Dermis microvascular lymphatic vessel endothelial cell (primary cell): ENCODE results near the gene MIPEP. TPM values are rescaled to one million over a fixed set of nuclear protein-coding genes. Genes with fewer than 3 reads are reported as not detected.

Source experiments
- DNase-seq, 2 donors: peaks; one replicate each; pipeline versions ENCODE4 v3.0.0 to v3.0.0-alpha.2; 2010; ENCODE audit warnings: low read depth in 2 of 2
- total RNA-seq: library from RNA; depleted of rRNA; stranded (reverse); fragments of >200 nt; gene quantifications from 2 replicates; pipeline ENCODE4 v1.2.1, GENCODE V29; 2014

The MIPEP gene
- total RNA-seq, 1 donor from 2014 or later: 13.7 TPM

GRCh38 chr13:23750383-23751121 is 138.6 kb downstream of the MIPEP start:
- DNase-seq: peak in 1 of 2 donors; percentile 84

DNA sequence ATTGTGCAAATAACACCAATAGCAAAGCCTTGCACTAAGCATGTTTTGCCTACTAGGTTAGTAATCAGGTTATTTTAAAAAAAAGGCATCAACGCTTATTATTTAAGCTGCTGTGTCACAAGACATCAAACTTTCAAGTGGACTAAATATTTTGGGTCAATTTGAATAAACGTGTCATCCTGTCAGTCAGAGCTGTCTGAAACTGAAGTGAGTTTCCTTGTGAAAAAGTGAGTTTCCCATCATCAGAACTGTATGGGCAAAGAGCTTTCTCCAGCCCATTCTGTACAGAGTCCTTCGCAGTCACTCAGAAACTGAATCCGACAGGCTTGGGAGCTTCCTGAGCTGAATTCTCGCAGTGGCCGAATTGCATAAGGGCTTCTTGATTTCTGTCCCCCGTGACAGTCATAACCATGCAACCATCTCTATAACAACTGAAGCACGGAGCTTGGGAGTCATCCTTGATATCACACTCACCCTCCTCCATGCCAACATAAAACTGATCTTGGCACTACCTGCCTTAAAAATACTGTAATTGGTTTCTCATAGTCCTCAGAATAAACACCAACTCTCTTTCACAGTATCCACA is 139.8 kb downstream of the MIPEP start:
- DNase-seq: no peak

DNA sequence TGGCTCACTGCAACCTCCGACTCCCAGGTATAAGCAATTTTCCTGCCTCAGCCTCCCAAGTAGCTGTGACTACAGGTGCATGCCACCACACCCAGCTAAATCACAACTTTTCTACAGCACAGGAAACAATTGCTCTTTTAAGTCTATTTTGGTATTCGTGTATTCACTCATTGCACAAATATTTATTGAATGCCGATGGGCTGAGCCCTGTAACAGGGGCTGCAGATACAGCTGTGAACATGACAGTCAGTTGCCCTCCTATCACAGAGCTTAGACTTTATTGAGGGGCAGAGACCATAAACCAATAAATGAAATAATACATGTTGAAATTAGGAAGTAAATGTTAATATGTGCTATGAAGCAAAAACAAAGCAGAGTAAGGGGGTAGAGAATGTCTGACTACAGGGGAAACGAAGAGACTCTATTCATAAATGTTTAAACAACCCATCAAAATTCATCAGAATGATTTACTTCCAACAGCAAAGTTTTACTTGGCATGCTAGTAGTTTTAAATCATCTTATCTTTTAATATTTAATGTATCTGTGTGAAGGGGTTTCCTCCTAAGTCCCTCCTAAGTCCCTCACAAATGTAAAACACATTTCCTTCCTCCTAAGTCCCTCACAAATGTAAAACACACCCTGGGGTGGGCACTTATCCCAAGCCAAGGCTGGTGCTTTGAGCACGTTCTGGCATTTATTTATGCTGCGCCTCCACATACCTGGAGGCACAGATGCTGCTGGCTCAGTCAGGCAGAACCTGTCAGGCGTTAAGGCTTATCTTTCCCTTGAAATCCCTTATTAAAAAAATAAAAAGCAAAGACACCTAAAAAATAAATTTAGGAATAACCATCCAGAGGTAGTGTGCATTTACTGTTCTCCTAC is 140.8 kb downstream of the MIPEP start:
- peak in 1 of 2 donors; percentile 17 for DNase-seq

- DNase-seq: peak in 1 of 2 donors; percentile 65
These were observed 143.1 kb downstream of the MIPEP start for GRCh38 chr13:23746141-23746540.

DNA sequence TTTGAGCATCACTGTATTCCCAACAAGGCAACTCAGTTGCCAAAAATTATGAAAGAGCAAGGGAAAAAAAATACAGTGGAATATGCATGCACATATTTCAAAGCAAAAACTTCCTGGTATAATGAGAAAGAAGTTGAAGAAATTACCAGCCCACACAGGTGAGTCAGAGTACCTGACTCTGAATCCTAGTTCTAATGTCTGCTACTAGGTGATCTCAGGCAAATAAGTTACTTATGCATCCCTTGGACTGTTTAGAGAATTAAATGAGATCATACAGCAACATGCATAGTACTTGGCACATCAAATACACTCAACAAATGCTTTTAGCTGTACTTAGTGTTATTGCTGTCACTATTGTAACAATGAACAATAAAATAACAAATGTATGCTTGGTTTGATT is 144.9 kb downstream of the MIPEP start:
- no peak for DNase-seq

DNA sequence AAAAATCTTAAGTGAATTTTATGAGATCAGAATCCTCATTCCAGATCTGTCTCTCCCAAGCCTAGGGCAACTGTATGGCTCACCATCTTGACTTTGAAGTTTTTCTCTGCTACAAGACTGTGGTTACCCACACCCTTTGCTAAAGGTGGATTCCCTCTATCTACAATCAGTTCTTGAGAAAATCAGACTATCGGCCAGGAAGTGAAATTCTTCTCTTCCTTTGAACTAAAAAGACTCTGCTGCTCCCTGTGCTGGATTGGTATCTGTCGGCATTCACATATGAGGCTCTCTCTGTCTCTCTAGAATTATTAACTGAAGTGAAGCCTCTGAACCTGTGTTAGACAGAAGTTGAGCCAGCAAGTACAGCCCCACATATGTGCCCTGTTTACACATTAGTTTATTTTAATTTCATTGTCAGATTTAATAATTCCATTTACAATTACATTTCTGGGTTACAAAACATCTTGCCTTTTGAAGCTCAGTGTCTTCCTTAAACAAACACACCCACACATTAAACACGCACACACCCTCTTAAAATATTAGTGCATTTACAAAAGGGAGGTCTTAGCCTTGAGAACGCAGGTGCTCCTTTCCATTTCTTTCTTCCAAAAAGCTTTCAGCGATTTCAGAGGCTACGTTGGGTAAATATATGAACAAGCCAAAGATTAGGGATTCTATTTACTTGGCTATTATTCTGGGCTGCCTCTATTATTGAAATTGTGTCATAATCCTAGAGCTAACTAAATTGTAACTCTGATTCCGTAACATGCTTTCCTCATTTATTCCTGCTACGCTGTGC is 145.7 kb downstream of the MIPEP start:
- DNase-seq: no peak

- peak in 1 of 2 donors; percentile 19 for DNase-seq
These were observed 147.2 kb downstream of the MIPEP start for GRCh38 chr13:23741879-23742510.

- DNase-seq: no peak
These were observed 149.2 kb downstream of the MIPEP start for GRCh38 chr13:23740002-23740401.

DNA sequence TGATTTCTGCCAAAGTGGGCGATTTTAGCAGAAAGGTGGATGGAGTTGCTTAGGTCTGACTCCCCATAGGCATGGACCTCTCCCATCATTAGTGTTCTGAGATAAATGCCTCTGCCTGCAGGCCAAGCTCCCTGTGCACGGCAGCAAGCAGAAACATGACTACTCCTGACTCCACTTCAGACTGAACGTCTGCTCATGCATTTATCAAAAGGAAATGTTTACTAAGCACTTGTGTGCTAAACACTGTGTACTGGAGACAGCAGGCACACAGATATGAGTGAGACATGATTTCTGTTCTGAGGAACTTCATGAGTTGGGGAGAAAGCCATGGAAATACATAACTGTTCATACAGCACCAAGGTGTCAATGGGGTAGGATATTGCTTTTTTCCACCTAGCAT is 149.6 kb downstream of the MIPEP start:
- no peak for DNase-seq

GRCh38 chr13:23736541-23736940 is 152.7 kb downstream of the MIPEP start:
- no peak for DNase-seq

- no peak for DNase-seq
These were observed 153.9 kb downstream of the MIPEP start for GRCh38 chr13:23735329-23735728.

DNA sequence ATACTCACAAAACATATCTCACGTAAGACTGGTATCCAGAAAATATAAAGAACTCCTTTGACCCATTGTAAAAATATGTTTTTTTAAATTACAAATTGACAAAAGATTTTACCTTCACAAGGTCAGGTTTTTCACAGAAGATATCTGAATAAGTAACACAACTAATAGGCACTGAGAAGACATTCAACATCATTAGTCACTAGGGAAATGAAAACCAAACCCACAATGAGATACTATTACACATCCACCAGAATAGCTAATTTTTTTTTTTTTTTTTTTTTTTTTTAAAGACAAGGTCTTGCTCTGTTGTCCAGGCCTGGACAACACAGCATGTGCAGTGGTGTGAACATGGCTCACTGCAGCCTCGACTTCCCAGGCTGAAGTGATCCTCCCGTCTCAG is 157.5 kb downstream of the MIPEP start:
- DNase-seq: no peak

GRCh38 chr13:23730251-23730650 is 158.9 kb downstream of the MIPEP start:
- no peak for DNase-seq

GRCh38 chr13:23729531-23729930 is 159.7 kb downstream of the MIPEP start:
- no peak for DNase-seq

DNA sequence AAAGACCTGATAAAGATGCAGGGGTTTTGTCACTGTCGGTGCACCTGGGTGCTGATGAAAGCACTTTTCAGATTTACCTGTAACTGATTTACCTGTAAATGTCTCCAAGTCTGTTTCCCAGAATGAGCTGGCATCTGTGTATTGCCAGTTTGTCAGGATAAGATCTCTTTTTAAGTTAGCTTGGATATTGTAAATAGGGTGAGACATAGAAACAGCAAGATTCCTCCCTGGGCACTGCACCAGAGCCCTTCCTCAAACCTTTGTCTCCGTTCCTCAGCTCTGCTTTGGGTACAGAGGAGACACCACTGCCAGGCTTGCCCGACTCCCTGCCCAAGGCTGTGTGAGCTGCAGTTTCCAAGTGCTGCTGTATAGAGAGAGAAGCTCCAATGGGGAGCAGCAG is 160.4 kb downstream of the MIPEP start:
- no peak for DNase-seq

DNA sequence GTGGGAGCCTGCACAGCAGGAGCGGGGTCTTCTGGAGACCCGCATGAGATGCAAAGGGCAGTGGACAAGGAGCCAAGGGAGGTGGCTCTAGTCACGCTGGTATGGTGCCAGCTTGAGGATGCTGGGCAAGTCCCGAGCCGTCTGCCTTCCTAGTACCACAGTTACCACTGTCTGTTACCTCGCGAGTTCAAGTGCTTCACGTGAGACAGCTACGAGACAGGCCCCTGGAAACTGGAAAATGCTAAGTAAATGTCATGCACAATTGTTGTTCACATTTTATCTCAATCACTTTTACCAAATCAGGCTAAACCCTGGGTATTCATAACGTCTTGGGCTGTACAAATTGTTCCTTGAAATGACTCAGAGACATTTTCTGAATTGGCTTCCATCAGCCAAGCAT is 163.3 kb downstream of the MIPEP start:
- DNase-seq: no peak

GRCh38 chr13:23724196-23724970 is 164.8 kb downstream of the MIPEP start:
- DNase-seq: no peak

DNA sequence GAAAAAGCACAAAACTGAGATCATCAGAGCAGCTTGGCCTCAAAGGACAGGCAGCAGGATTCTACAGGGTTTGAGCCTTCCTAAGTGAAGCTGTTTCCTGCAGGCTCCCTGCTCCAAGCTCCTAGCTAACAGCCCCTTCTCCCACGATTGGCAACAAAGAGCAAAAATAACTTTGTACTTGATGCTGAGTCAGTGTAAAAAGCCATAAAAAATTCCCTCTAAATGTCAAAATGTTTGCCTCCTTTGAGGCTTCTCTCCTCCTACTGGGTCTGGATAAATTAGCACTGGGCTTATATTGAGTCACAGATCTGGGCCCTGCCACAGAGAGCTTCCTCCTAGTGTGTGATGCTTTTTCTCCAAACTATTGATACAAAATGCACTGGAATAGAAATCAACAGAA is 165.7 kb downstream of the MIPEP start:
- no peak for DNase-seq

DNA sequence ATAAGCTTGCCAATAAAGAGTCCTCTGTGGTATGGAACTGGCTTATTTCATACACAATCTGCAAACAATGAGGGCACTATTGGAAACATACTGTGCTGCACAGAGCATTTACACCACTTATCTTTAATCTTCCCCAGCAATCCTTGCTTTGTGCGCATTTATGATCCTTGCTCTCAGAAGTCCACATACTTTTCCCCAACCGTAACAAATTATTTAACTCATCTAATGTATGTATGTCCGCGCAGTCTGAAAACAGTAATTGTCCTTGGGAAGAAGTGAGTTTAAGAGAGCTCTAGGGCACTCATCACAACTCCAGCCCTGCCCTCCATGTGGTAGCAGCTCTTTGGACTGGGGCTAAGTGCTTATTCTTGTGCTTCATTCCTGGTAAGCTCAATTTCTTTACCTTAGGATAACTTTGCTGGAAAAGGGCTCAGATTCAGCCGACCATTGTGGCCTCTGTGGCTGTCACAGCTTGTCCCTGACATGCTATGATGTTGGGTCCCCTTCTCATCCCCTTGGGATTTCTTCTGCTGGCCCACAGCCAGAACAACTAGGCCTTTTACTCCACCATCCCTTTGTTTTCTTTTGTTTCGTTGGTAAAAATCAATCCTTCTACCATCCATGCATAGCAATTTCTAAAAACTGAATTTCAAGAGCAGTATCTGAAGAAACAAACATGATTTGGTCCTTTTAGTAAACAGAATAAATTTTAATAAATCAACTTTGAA is 166.3 kb downstream of the MIPEP start:
- no peak for DNase-seq

DNA sequence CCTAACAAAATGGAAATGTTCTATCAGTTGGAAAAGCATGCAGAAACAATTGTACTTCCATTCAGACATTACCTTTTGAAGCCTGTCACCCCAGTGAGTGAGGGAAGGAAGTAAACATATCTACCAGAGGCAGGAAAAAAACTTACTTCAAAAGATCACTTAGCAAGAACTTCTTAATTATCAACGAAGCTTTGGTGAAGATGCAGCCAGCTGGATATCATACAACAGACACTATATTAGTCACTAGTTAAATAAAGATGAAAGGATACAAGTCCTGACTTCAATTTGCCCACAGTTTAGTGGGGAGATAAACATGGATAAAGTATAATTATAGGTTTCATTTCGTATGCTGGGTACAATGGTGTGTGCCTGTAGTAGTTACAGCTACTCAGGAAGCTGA is 170.2 kb downstream of the MIPEP start:
- no peak for DNase-seq
